NCI-H2171 (cell line): ENCODE measurements around the gene P2RY1.

Experiments used
- DNase-seq: peaks from one replicate; lab custom pipeline; 2025; lab: John Stamatoyannopoulos, UW

P2RY1 gene, protein sequence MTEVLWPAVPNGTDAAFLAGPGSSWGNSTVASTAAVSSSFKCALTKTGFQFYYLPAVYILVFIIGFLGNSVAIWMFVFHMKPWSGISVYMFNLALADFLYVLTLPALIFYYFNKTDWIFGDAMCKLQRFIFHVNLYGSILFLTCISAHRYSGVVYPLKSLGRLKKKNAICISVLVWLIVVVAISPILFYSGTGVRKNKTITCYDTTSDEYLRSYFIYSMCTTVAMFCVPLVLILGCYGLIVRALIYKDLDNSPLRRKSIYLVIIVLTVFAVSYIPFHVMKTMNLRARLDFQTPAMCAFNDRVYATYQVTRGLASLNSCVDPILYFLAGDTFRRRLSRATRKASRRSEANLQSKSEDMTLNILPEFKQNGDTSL

DNA sequence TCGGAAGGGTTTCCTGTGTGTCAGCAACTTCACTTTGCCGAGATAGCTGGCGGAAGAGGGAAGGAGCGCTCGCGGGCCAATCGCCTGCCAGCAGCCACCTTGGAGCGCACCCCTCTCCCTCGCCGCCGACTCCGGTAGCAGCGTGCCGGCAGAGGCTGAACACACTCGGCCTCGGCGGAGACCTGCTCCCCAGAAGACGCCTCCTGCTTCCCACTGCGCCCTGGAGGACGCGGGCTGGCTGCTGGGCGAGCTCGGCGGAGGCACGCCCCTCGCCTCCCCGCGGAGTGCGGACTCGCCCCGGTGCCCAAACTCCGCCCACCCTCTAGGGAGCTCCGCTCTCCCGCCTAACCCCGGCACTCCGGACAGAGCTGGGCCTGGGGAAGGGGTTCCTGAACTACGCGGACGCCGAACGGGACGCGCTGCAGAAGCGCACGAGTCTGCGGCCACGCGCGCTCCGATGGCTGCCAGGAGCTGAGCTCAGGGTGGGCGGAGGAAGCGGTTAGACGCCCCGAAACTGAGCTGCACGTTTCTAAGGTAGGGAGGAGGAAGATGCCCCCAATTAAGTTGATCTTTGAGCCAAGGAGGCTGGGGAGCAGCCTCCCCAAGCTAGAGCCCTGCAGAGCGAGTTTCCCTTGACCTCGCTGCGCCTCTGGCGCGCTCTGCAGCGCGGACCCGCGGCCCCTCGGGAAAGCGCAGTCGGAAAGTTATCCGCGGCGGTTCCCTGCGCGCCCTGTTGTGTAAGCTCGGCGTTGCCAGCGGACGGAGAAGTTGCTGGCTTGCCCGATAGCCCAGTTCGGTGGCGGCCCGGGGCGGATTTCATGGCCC lies at the start of gene P2RY1:
TSS of gene P2RY1 (plus strand) at position 356 of the 825 bp plus-strand sequence. CDS start 652 bp downstream, outside the sequence.
- peak; percentile 15 for DNase-seq

DNA sequence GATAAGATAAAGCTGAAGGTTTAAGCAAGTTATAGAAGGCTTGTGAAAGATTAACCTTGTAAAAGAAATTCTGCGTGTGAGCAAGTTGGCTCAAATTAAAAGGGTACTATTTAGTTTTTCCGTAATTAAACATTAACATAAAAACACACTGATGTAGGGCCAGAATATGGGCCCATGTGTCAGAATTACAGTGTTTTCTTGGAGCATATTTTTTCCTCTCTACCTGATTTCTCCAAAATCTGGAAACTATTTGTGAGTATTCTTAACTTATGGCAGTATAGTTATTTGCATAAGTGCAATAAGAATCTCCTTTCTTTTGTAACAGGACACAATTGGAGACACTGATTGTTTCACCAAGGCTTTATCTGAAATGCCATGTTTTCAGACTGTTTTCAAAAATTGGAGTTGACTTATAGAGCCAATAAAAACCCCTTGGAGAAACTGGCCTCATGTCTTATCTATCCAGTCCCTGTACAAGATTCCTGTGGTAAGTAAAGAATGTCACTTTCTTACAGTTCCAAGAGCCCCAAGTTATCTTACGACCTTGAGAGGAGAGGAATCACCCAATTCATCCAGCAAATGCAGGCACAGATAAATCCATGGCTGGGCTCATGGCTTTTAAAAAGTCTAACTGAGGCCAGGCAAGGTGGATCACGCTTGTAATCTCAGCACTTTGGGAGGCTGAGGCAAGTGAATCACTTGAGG lies 47.8 kb upstream of the P2RY1 start:
- DNase-seq = no peak

DNA sequence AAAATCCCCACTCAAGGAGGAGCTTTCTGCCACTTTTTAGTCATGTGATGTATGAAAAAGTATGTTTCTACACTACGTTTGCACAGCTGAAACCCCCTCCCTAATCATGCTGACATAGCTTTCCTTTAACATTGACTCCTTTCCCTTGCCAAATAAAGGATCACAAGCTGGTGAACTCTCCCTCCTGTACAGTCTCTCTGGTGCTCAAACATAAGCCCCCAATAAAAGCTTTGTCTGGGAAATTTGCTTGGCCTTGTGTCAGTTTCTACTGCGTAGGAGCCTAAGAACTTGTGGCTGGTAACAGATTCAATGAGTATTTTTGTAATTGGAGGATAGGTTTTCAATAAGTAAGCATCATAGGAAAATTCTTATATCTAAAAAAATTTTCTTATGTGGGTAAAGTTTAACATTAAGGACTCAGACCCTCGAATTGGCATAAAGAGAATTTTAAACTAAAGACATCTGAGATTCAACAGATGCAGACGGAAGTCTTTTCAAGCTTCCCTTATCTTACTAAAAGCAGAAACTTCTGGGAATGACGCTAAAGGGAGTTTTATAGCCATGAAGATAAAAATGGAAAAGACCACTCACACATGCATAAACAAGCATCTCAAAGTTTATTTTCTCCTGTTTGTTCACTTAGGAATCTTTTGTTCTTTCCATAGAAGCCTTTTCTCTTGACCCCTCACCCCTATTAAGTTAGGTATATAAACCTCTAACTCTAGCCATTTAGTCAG lies 44.1 kb upstream of the P2RY1 start:
- no peak for DNase-seq

DNA sequence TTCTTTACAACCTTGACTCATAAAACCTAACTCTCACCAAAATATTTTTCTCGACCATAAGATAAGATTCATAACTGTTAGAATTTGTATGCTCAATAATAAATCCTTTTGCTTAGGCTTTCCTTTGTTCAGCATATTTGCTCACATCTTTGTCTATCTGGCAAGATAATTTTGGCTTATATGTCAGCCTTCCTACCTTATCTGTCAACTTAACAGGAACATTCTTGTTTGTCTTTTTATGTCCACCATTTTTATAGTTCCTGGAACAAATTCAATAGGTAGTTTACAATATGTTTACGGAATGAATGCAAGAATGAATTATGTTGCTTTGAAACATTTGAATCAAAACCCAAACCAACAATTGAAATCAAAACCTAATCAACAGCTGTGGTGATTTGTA lies 41.0 kb upstream of the P2RY1 start:
- DNase-seq = no peak

DNA sequence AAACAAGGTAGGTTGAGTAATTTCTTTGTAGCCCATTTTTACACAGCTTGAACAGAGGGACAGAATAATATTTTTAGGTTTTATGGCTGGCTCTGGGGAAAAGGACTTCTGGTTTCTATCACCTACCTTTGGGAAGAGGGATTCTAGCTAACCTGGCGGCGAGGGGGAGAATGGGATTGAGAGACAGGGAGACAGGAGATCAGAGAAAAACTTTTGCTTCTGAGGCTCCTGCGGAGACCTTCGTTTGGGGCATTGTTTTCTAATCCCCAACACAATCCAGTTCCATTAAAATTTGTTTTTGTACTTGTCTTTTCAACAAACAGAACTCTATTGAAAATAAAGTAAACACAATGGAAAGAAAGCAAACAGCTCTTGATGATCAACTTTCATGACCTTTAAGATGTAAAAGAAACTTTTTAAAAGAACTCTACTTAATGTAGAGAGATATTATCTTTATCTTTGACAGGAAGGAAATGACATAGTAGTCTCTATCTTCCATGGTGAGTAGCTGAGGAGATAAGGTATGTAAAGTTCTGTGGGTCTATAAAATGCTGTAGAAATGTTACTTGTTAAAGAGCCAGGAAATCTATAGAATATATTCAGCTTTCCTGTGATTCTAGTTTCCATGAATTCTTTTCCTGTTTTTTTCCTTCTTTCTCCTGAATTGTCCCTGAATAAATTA lies 37.0 kb upstream of the P2RY1 start:
- no peak for DNase-seq

DNA sequence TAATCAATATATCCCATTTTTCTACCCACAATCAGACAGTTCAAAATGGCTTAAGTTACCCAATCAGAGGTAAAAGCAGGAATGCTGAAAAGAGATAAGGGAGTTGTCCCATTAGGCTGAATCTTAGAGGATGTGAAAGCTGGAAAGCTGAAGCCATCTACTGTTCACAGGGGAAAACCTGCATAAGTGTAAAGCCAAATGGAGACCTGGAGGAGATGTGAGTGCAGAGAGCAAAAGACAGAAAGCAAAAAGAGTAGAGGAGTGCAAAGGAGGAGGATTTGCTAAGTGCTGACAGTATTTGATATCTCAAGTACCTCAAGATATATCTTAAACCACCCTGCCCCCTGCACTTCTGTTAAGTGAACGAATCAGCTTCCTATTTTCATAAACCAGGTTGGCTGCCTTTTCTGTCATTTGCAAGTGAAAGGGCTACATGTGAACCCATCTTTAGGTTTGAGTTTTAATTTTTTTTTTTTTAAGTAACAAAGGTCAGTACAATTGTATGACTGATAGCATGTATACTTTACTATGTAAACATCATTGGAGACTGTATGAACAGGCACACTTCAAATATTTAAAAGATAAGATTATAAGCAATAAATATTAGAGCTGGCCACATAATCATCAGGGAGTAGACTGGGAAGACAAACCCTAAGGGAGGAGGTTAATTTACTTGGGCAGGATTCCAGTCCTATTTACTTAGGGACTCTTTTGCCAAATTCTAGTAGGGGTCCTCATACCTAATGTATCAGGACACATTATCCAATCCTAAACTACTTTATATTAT lies 22.8 kb upstream of the P2RY1 start:
- DNase-seq = no peak

DNA sequence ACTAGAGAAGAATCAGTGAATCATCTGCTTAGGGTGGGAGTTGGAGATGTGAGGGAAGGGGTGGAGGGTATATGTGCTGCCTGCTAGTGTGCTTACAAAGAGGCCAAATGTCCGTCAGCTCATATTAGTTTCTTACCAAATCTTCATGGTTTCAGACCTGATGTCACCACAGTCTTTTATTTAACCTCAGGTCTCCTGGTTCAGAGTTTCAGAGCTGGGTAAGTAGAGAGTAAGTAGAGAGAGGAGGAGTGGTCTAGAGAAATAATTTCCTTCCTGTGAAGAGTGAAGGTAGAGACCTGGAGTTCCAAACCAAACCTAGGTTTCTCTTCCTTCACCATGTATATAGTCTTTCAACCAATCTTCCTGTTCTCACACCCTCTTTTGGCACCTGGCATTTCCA lies 17.5 kb upstream of the P2RY1 start:
- no peak for DNase-seq

DNA sequence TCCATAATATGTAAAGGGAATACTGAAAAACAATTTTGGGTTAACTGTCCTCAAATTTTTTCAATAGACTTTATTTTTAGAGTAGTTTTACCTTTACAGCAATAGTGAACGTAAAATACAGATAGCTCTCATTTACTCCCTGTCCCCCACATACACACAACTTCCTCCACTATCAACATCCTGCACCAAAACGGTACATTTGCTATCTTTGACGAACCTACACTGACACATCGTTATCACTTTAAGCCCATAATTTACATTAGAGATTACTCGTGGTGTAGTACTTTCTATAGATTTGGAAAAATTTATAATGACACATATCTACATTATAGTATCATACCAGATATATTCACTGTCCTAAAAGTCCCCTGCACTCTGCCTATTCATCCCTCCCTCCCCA lies 16.9 kb upstream of the P2RY1 start:
- no peak for DNase-seq

DNA sequence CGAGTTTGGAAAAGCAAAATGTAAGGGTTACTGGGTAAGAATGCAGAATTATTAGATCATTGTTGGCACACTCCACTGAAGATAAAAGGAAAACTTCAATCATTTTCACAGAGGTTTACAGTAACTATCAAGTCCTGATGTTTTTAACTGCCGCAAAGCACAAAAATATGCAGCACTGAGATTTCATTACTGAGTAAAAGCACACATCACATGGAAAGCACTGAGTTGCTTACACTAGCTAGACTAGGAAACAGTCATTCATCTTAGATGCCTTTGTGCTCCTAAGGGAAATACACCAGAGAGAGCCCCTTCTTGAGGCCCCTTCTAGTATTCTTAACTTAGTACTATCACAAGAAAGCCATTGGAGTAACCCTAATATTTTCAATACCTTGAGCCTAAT lies 11.8 kb upstream of the P2RY1 start:
- DNase-seq = no peak

DNA sequence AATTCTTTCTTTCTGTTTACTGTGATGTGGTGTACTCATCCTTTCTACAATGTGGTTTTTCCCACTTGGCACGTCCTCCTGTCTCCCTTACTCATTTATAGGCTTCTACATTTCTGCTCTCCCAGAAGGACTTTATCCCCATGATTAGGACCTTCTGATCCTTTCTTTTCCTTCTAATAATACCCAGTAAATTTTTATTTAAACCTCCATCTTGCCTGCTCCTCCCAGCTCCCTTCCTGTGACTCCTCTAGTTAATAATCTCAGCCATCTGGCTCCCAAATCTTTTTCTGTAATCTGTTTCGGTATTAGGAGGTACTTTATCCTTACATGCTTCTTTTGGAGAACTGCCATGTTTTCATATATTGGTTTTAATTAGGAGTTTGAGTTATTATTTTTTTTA lies 11.2 kb upstream of the P2RY1 start:
- DNase-seq = no peak

DNA sequence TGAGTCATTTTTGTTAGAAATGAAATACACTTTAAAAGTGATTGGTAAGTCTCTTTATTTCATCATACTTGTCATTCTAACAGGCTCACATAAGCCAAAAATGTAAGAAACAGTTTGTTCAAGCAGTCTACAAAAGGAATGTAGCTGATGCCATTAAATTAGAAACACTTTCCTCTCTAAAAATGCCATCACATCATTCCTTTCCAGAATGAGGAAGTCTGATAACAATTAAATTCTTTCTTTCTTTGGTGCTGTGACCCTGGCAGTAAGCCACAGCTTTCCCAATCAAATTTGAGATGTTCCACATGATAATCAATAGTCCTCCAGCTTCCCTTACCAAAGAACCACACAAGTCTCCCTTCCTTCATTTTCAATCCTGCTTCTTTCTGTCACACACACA lies 9.4 kb upstream of the P2RY1 start:
- no peak for DNase-seq

DNA sequence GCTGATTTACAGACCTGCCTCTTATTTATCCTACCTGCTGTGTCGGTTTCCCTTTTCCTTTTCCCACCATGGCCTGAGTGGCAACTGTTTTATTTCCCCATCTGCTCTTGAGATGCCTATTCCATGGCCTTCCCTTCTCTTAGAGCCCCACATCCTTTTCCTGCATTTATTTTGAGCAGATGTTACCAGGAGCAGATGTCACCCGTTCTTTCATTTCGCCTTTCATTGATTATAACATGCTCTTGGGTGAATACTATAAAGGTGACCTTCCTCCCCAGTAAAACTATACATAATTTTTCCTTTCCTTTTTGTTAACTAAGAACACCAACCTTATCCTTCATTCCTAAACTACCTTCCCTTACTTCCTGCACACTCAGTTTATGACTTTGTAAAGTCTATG lies 8.5 kb upstream of the P2RY1 start:
- DNase-seq = no peak

DNA sequence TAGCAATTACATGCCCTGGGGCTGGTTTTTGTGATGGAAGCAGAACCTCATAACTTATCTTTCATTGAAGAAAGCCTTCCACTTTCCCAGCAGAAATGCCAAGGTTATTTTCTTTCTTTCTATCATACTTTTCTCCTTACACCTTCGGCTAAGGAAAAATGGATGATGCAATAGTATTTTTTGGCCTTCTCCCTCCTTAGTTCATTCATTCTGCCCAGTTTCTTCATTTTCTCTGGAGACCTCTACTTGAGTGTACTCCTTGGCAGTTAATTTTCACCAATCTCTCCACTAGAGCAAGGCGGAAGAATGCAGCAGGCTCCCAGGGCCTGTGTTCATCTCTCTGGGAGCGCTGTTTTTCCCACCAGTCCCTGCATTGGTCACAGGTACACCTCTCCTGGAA lies 7.6 kb upstream of the P2RY1 start:
- no peak for DNase-seq

DNA sequence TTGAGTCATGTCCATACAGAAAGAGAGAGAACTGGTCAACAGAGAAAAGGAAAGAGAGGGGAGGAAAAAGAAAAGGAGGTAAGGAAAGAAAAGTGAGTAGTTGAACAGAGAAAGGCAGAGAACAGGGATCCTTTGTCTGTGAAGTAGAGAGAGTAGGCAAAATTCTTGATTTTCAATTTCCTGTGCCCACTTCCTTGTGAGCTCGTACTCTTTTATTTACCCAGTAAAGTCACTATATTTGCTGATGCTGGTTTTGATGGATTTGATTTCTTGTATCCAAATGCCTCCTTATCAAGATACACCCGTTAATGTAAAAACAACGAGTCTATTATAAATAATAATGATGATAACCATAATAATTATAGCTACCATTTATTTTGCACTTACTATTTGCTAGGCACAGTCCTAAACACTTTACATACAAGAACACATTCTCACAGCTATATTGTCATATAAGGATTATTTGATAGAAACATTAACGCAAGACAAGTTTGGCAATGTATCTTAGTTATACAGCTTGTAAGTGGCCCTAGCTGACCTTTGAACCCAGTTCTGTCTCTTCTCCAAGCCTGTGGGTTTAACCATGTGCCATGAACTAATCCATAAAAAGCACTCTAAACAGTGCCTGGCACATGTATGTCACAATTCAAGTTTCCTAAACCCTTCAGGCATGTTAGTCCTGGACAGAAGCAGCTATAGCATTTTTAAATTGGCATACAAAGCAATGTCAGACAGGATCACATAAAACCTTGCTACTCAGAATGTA lies 6.7 kb upstream of the P2RY1 start:
- no peak for DNase-seq

DNA sequence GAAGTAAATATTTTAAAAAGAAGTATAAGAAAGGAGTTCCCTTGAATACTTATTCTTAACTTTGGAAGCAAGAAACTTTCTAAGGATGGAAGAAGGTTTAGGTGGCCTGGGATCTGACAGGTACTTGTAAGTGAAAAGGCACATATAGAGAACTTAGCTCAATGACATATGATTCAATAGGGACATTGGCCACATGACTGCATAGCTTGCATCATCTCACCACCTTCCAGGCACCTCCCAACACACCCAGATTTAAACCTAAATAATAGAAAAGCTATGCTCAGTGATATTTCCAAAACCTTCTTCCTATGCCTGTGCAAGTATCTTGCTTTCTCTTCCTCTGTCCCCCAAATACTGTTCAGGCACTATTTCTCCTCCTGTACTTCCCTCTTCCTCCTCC lies 4.7 kb upstream of the P2RY1 start:
- DNase-seq = no peak

DNA sequence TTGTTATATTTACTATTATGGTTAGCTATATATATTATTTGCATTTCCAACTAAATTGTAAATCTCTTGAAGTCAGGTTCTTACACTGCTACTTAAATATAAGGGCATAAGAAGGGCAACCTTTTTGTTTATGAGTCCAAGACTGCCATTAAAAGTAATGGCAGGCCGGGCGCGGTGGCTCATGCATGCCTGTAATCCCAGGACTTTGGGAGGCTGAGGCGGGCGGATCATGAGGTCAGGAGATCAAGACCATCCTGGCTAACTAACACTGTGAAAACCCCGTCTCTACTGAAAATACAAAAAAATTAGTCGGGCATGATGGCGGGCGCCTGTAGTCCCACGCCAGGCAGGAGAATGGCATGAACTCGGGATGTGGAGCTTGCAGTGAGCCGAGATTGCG lies 2.9 kb upstream of the P2RY1 start:
- DNase-seq = no peak

DNA sequence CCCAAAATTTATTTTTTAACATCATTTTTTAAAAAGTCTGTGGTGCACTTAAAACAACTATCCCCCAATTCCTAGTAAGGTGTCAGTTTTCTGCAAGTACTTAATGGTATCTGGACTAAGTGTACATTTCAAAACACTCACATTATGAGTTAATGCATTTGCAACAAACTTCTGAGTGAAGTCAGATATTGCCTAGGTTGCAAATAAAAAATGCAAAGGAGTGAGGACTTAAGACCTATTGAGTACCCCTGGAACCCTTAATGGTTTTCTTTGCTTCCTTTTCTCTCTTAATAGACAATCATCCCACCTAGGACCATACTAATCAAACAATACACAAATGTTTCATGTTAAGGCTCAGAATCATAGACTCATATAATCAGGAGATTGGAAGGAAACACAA lies 1.8 kb upstream of the P2RY1 start:
- no peak for DNase-seq

DNA sequence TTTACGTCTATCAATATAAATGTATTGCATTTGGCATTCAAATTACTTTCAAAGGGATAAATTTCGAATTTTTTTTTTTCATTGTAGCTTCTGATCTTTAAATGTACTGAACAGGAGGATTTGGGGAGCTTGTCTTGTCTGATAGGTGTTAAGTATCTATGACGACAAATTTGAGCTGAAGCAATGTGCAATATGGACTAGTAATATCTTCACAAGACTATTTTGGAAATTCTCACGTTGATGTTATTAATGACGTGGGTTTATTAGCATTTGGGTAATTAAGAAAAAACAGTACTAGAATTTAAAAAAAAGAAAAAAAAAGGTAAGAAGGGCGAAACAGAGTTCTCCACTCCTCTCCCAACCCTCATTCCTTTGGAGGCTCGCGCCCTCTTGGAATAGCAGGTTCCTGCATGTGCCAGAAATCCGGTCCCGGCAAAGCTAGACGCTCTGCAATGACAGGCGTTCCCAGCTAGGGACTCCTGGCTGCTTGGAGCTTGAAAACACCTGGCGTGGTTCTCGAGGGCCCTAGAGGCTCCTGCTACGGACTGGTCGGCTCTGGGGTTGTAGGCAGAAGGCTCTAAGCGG lies 648 bp upstream of the P2RY1 start:
- peak; percentile 15 for DNase-seq

DNA sequence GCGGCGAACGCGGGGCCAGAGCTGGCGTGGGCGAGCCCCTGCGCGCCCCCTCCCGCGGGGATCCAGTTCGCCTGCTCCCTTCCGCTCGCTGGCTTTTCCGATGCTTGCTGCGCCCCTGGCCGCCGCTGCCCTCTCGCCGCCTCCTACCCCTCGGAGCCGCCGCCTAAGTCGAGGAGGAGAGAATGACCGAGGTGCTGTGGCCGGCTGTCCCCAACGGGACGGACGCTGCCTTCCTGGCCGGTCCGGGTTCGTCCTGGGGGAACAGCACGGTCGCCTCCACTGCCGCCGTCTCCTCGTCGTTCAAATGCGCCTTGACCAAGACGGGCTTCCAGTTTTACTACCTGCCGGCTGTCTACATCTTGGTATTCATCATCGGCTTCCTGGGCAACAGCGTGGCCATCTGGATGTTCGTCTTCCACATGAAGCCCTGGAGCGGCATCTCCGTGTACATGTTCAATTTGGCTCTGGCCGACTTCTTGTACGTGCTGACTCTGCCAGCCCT lies 721 bp downstream of the P2RY1 start:
- no peak for DNase-seq
